Endothelial cell (in vitro differentiated cells): ENCODE results near the gene ADNP2. TPM values are rescaled to one million over a fixed set of nuclear protein-coding genes. Genes with fewer than 3 reads are reported as not detected.
"Not testable (repeated sequence)": the region's sequence is repeated elsewhere in the genome, so short reads cannot be mapped to it uniquely, and the experiment has no call there.

Source experiments
- DNase-seq: peaks from one replicate; pipeline ENCODE4 v3.0.0; 2021; ENCODE audit warnings: low spot score
- H3K27ac Mint-ChIP-seq: one replicate; pipeline ENCODE4 v1.8.0; 2021; ENCODE audit warnings: mixed read lengths, inconsistent platforms; ENCODE audit not compliant: unreplicated experiment
- H3K27me3 Mint-ChIP-seq: one replicate; pipeline ENCODE4 v1.8.0; 2021; ENCODE audit warnings: mild to moderate bottlenecking, moderate library complexity, mixed read lengths, inconsistent platforms; ENCODE audit not compliant: unreplicated experiment
- H3K36me3 Mint-ChIP-seq: one replicate; pipeline ENCODE4 v1.8.0; 2021; ENCODE audit warnings: mild to moderate bottlenecking, low read depth, mixed read lengths, inconsistent platforms; ENCODE audit not compliant: unreplicated experiment
- H3K4me1 Mint-ChIP-seq: one replicate; pipeline ENCODE4 v1.8.0; 2021; ENCODE audit warnings: mild to moderate bottlenecking, mixed read lengths, inconsistent platforms; ENCODE audit not compliant: unreplicated experiment
- H3K4me3 Mint-ChIP-seq: one replicate; pipeline ENCODE4 v1.8.0; 2021; ENCODE audit warnings: mild to moderate bottlenecking, mixed read lengths, inconsistent platforms; ENCODE audit not compliant: unreplicated experiment
- H3K9me3 Mint-ChIP-seq: one replicate; pipeline ENCODE4 v1.8.0; 2021; ENCODE audit warnings: mixed read lengths, inconsistent platforms; ENCODE audit not compliant: unreplicated experiment
- CTCF ChIP-seq: fragments of 200-600 bp; sonication (generic); IDR thresholded peaks from one replicate; pipeline ENCODE4 v1.5.0; 2021; ENCODE audit warnings: antibody characterized with exemption; ENCODE audit not compliant: unreplicated experiment
- total RNA-seq: library from RNA; stranded (reverse); fragmentation: NEBNext Ultra II Directional; extraction: Animal tissue kit (Norgen Biotek cat#: 25700); gene quantifications from one replicate; pipeline ENCODE4 v1.2.1, GENCODE V29; 2021; ENCODE audit not compliant: unreplicated experiment

The ADNP2 gene
- total RNA-seq, 1 donor from 2014 or later: 23.7 TPM

DNA sequence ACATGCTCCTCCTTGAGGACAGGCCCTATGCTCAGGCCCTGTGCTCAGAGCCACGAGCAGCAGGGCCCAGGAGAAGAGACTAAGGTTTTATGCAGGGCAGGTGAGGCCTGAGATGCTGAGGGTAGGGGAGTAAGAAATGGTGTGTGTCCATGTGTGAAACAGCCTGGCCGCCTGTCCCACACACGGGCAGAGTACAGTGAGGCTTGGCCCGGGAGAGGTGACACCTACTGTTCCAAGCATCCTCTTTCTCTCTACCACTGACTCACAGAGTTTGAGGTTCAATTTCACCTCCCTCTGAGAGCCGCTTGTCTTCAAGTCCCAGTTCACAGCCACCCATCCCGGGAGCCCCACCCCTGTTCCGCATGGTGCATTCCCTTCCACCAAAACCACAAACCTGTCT, 54.1 kb downstream of the ADNP2 start:
- Mint-ChIP-seq H3K4me1 (no peaks in the 10 kb centered on the region), H3K27me3 (peaks cover 2% of the 10 kb centered on the region), H3K4me3 (no peak overlapping the region), H3K9me3 (no peaks in the 10 kb centered on the region), H3K36me3 (peaks cover 9% of the 10 kb centered on the region), H3K27ac (no peak overlapping the region)
- no peak for DNase-seq
- TF ChIP-seq CTCF: no peak

GRCh38 chr18:80164727-80165355, 55.8 kb downstream of the ADNP2 start:
- H3K9me3 Mint-ChIP-seq, H3K4me1 Mint-ChIP-seq, H3K27me3 Mint-ChIP-seq, H3K27ac Mint-ChIP-seq, H3K36me3 Mint-ChIP-seq, DNase-seq: not testable (repeated sequence)
- H3K4me3 Mint-ChIP-seq: peak overlapping the region; percentile 5

GRCh38 chr18:80166240-80166639, 57.2 kb downstream of the ADNP2 start:
- TF ChIP-seq CTCF: no peak
- H3K4me1 Mint-ChIP-seq: no peaks in the 10 kb centered on the region
- no peak overlapping the region for H3K27ac Mint-ChIP-seq
- H3K9me3 Mint-ChIP-seq: no peaks in the 10 kb centered on the region
- H3K4me3 Mint-ChIP-seq: no peak overlapping the region
- no peak for DNase-seq
- H3K27me3 Mint-ChIP-seq: peaks cover 5% of the 10 kb centered on the region
- H3K36me3 Mint-ChIP-seq: peaks cover 9% of the 10 kb centered on the region

DNA sequence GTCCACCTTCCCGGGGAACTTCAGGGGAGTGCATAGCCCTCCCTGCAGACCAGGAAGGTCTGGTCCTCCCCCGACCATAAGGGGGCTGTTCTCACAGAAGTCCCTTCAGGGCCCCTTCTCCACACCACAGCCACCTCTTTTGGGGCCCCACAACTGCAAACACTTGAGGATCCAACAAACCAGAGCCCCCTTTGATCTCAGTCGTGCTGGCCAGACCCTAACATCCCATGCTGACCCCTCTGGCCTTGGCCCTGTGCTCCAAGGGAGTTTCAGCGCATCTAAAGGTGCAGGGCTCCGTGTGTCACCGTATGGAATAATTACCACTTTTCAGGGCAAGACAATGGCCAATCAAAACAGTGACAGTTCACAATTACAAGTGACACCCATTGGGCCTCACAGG, 57.7 kb downstream of the ADNP2 start:
- no peak for TF ChIP-seq CTCF
- Mint-ChIP-seq H3K4me1 (no peaks in the 10 kb centered on the region), H3K36me3 (peaks cover 9% of the 10 kb centered on the region), H3K4me3 (no peak overlapping the region), H3K27me3 (peaks cover 6% of the 10 kb centered on the region), H3K9me3 (no peaks in the 10 kb centered on the region), H3K27ac (no peak overlapping the region)
- DNase-seq: no peak

DNA sequence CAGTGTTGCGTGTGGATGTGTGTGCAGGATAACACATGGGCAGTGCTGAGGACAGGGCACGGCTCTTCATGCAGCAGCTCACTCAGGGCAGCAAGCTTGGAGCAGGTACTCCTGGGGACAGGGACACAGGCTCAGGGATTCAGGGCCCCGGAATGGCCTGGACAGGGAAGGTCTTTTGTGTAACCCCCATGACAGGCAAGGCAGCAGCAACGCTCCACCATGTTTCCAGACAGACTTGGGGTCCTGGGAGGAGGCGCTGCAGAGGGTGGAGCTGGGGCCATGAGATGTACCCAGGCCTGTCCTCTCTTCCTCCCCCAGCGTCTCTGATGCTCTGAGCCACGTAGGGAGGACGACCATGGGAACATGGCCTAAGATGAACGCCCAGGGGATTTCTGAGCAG, 58.3 kb downstream of the ADNP2 start:
- DNase-seq: no peak
- peaks cover 8% of the 10 kb centered on the region for H3K27me3 Mint-ChIP-seq
- H3K4me1 Mint-ChIP-seq: no peaks in the 10 kb centered on the region
- H3K27ac Mint-ChIP-seq: no peak overlapping the region
- peaks cover 9% of the 10 kb centered on the region for H3K36me3 Mint-ChIP-seq
- H3K9me3 Mint-ChIP-seq: no peaks in the 10 kb centered on the region
- no peak overlapping the region for H3K4me3 Mint-ChIP-seq
- TF ChIP-seq CTCF: no peak
